Endothelial cell of umbilical vein (primary cell): ENCODE measurements around the gene PEMT. TPM values are rescaled to one million over a fixed set of nuclear protein-coding genes. Genes with fewer than 3 reads are reported as not detected.

ENCODE experiments used
- BruUV-seq: library from RNA; stranded (reverse); fragments of 400-500 nt; replicated peaks from 2 replicates; lab custom pipeline; 2021; lab: Mats Ljungman, UMichigan
- CTCF ChIA-PET: fragments of 300-600, 350-600 bp; sonication (Branson Sonifier 250); formaldehyde crosslinking; loops from one replicate; lab custom pipeline; 2021; ENCODE audit warnings: antibody characterized with exemption, inconsistent platforms; lab: Charles Lee
- POLR2A ChIA-PET: fragments of 300-600, 350-600 bp; sonication (Branson Sonifier 250); formaldehyde crosslinking; loops from one replicate; lab custom pipeline; 2021; ENCODE audit warnings: antibody characterized with exemption, inconsistent platforms; lab: Charles Lee
- DNase-seq: peaks from one replicate; pipeline ENCODE4 v3.0.0-alpha.2; 2011; ENCODE audit warnings: low read depth, low spot score
- FAIRE-seq: peaks from 2 replicates; lab custom pipeline; 2011; peaks lifted over from hg19 to GRCh38; lab: Jason Lieb, UNC
- H2AFZ ChIP-seq: 2 replicates; pipeline ENCODE4 v1.6.0; 2012; ENCODE audit warnings: low read depth, low read length, control low read depth, inconsistent platforms
- H3K27ac ChIP-seq: 2 replicates; pipeline ENCODE4 v1.5.1; 2011; ENCODE audit warnings: low read depth, mild to moderate bottlenecking, control low read depth, low read length, moderate library complexity; ENCODE audit not compliant: insufficient read depth
- H3K27me3 ChIP-seq, 2 experiments: 2 replicates each; pipeline versions ENCODE4 v1.6.0 to v1.6.1; 2011; ENCODE audit warnings: low read length in 2 of 2, mixed read lengths in 1 of 2; ENCODE audit not compliant: control insufficient read depth in 2 of 2, insufficient read depth in 2 of 2
- H3K36me3 ChIP-seq, 2 experiments: 2 replicates in 1 of 2; 3 replicates in 1 of 2; pipeline ENCODE4 v1.5.1; 2011; ENCODE audit warnings: low read length in 2 of 2, mild to moderate bottlenecking in 1 of 2, moderate library complexity in 1 of 2; ENCODE audit not compliant: control insufficient read depth in 2 of 2, insufficient read depth in 2 of 2; ENCODE audit errors: extremely low read depth in 1 of 2
- H3K4me1 ChIP-seq: 3 replicates; pipeline ENCODE4 v1.5.1; 2011; ENCODE audit warnings: mild to moderate bottlenecking, low read length; ENCODE audit not compliant: control insufficient read depth, insufficient read depth; ENCODE audit errors: extremely low read depth
- H3K4me2 ChIP-seq: 2 replicates; pipeline ENCODE4 v1.6.1; 2011; ENCODE audit warnings: low read length, control low read depth, mixed read lengths; ENCODE audit not compliant: insufficient read depth
- H3K4me3 ChIP-seq, 3 experiments: fragments of 200-600 bp in 1 of 3; sonication (generic), shearing (Covaris generic) in 1 of 3; replicated peaks in 1 of 3; 2 replicates each; pipeline ENCODE4 v1.5.1; 2011 to 2016; ENCODE audit warnings: control low read depth in 3 of 3, low read length in 3 of 3, mild to moderate bottlenecking in 2 of 3, inconsistent platforms in 1 of 3, low read depth in 1 of 3, moderate library complexity in 1 of 3; ENCODE audit not compliant: insufficient read depth in 1 of 3
- H3K79me2 ChIP-seq: 2 replicates; pipeline ENCODE4 v1.6.0; 2012; ENCODE audit warnings: low read length, inconsistent platforms; ENCODE audit not compliant: control insufficient read depth, insufficient read depth
- H3K9ac ChIP-seq: replicated peaks from 2 replicates; pipeline ENCODE3; 2011; ENCODE audit warnings: low read length, control low read depth; ENCODE audit not compliant: insufficient read depth; ENCODE audit errors: extremely low read depth
- H3K9me1 ChIP-seq: replicated peaks from 3 replicates; pipeline ENCODE4 v1.6.0; 2011; ENCODE audit warnings: mild to moderate bottlenecking, low read length; ENCODE audit not compliant: control insufficient read depth, insufficient read depth; ENCODE audit errors: extremely low read depth
- H3K9me3 ChIP-seq: replicated peaks from 2 replicates; pipeline ENCODE4 v1.5.1; 2012; ENCODE audit warnings: low read length, inconsistent platforms; ENCODE audit not compliant: control insufficient read depth, insufficient read depth
- H4K20me1 ChIP-seq: replicated peaks from 2 replicates; pipeline ENCODE3; 2011; ENCODE audit warnings: mild to moderate bottlenecking, low read length; ENCODE audit not compliant: control insufficient read depth, insufficient read depth; ENCODE audit errors: extremely low read depth
- CTCF ChIP-seq, 2 donors: IDR thresholded peaks; 1 replicate in 1 of 2; 2 replicates in 1 of 2; pipeline ENCODE4 v1.5.1; 2011; ENCODE audit warnings: low read length in 2 of 2, mild to moderate bottlenecking in 2 of 2, moderate library complexity in 2 of 2, control low read depth in 1 of 2, inconsistent platforms in 1 of 2, low read depth in 1 of 2; ENCODE audit not compliant: insufficient read depth in 1 of 2; ENCODE audit errors: extremely low read depth in 1 of 2
- EZH2 ChIP-seq: IDR thresholded peaks from 2 replicates; pipeline ENCODE4 v1.6.1; 2012; ENCODE audit warnings: borderline replicate concordance, low read depth, mild to moderate bottlenecking, moderate library complexity, low read length, inconsistent platforms; ENCODE audit not compliant: severe bottlenecking
- FOS ChIP-seq: IDR thresholded peaks from 2 replicates; pipeline ENCODE4 v1.6.1; 2011; ENCODE audit warnings: mild to moderate bottlenecking, low read length, moderate library complexity, borderline replicate concordance; ENCODE audit not compliant: insufficient read depth
- GATA2 ChIP-seq: IDR thresholded peaks from 2 replicates; pipeline ENCODE4 v1.7.0; 2011; ENCODE audit warnings: low read depth, mild to moderate bottlenecking, moderate library complexity, mixed read lengths, low read length; ENCODE audit not compliant: insufficient read length, insufficient read depth
- JUN ChIP-seq: IDR thresholded peaks from 2 replicates; pipeline ENCODE4 v1.6.1; 2011; ENCODE audit warnings: borderline replicate concordance, low read depth; ENCODE audit not compliant: insufficient read length, insufficient read depth
- MAX ChIP-seq: IDR thresholded peaks from 2 replicates; pipeline ENCODE4 v1.6.1; 2011; ENCODE audit not compliant: insufficient read depth, insufficient read length
- MYC ChIP-seq: IDR thresholded peaks from one replicate; pipeline ENCODE4 v1.6.1; 2011; ENCODE audit warnings: mild to moderate bottlenecking, low read depth, low read length
- POLR2A ChIP-seq: IDR thresholded peaks from 2 replicates; pipeline ENCODE4 v1.6.1; 2012; ENCODE audit warnings: low read depth, mild to moderate bottlenecking, control low read depth, low read length
- POLR2AphosphoS5 ChIP-seq: IDR thresholded peaks from 2 replicates; pipeline ENCODE4 v1.6.1; 2012; ENCODE audit warnings: low read depth, mild to moderate bottlenecking, control low read depth, low read length, moderate library complexity; ENCODE audit not compliant: insufficient read depth
- dilution Hi-C: fragments of 300-500 bp; cut with MboI; formaldehyde crosslinking; loops from one replicate; pipeline ENCODE4 v1.15.0; 2019; ENCODE audit warnings: low sequenced_read_pairs; ENCODE audit not compliant: extremely low pct_ligation_motif_present
- intact Hi-C: fragments of 100-400 bp; cut with micrococcal nuclease; formaldehyde crosslinking; loops from one replicate; pipeline ENCODE4 v1.10.0; 2022
- polyA plus RNA-seq, 4 experiments: library from polyadenylated mRNA; depleted of rRNA in 3 of 4; stranded (reverse) in 3 of 4; unstranded in 1 of 4; fragments of >200 nt; gene quantifications; 2 replicates each; pipeline versions ENCODE4 v1.2.1 to v1.2.3, GENCODE V29; 2011 to 2012; ENCODE audit warnings: missing spikeins in 1 of 4
- total RNA-seq: library from RNA; stranded (reverse); gene quantifications from 2 replicates; pipeline ENCODE4 v1.2.3, GENCODE V29; 2021

PEMT gene
- total and polyA plus RNA-seq, 2 donors (not counting 3 experiments of a cell fraction or from before 2014, with no cell fraction given), result 35.1 to 58.4 TPM

- H3K9ac ChIP-seq, result no peak overlapping the region
- no TSS peak for BruUV-seq
- FAIRE-seq (no peak), DNase-seq (no peak)
- no peaks in the 10 kb centered on the region for H3K79me2 ChIP-seq
- peaks cover 11% of the 10 kb centered on the region for H3K4me1 ChIP-seq
- no peaks in the 10 kb centered on the region for H3K9me1 ChIP-seq
- H3K4me3 ChIP-seq, result no peak overlapping the region
- H3K4me2 ChIP-seq, result no peak overlapping the region
- intact Hi-C loops, result loop anchor here (5.0 kb wide), 1 partner anchor 77 kb away; no protein-coding TSS in a partner anchor
- dilution Hi-C loops, result no loop called here
- TF ChIP-seq MAX (no peak), POLR2A (no peak), CTCF (IDR thresholded peaks at IDR 0.05; ENCODE audit: extremely low read depth in 1 of 2, insufficient read depth in 1 of 2, low read depth in 1 of 2, low read length in 2 of 2) (no peak), POLR2AphosphoS5 (no peak), FOS (no peak), JUN (no peak), EZH2 (no peak), MYC (no peak), GATA2 (no peak)
- H3K9me3 ChIP-seq, result no peaks in the 10 kb centered on the region
- H3K36me3 ChIP-seq, result no peaks in the 10 kb centered on the region
- ChIA-PET CTCF (interaction anchor here (0.7 to 2.4 kb wide), 3 partner anchors 21 to 210 kb away, joined by 3 to 16 read pairs (median 3); partner anchors contain the start of gene RASD1), POLR2A (no interaction called here)
- H2AFZ ChIP-seq, result no peak overlapping the region
- no peaks in the 10 kb centered on the region for H4K20me1 ChIP-seq
- no peak overlapping the region for H3K27ac ChIP-seq
- no peaks in the 10 kb centered on the region for H3K27me3 ChIP-seq
Measured at GRCh38 chr17:17564896-17565295, 26.6 kb downstream of the PEMT start.
